ENCODE measurements around the gene SAA1.

SAA1 gene

DNA sequence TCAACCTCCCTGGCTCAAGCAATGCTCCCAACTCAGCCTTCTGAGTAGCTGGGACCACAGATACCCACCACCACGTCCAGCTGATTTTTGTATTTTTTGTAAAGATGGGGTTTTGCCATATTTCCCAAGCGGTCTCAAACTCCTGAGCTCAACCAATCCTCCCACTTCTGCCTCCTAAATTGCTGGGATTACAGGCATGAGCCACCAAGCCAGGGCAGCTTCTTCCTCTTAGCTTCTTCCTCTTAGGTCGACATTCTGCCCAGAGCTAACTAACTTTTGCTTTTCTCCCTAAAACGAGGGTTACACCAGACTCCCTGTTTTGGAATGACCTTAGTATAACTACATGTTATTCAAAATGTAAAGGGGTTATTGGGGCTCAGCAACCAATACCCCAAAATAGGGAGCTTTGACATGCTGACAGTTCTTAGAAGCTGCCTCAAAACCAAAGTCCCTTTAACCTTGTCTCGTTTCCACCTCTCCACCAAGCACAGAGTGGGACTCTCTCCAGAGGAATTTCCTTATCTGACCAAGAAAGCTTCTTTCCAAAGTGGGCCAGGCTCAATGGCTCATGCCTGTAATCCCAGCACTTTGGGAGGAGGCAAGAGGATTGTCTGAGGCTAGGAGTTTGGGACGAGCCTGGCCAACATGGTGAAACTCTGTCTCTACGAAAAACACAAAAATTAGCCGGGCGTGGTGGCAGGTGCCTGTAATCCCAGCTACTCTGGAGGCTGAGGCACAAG is 48.9 kb downstream of the SAA1 start:
- no peak for TF ChIP-seq POLR2A (IDR thresholded peaks at IDR 0.05; ENCODE audit: low read depth, low read length)
- TF ChIP-seq TAF1 (IDR thresholded peaks at IDR 0.05; ENCODE audit: borderline replicate concordance, low read depth, low read length) = no peak
- no peak for TF ChIP-seq POLR2AphosphoS5 (IDR thresholded peaks at IDR 0.05; ENCODE audit: low read depth, low read length)
- no peak for FAIRE-seq
- DNase-seq (ENCODE audit: insufficient read length) = no peak

DNA sequence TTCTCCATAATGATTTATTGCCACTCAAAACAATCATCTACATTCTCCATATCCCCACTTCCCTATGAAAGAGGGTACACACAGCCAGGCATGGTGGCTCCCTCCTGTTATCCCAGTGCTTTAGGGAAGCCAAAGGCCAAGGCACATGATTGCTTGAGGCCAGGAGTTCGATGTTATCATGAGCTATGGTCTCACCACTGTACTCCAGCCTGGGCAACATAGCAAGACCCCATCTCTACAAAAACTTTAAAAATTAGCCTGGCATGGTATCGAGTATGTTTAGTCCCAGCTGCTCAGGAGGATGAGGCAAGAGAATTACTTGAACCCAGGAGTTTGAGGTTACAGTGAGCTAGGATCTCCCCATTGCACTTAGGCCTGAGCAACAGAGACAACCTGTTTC is 49.8 kb downstream of the SAA1 start:
- DNase-seq (ENCODE audit: insufficient read length) (no peak), FAIRE-seq (no peak)
- TF ChIP-seq POLR2A (IDR thresholded peaks at IDR 0.05; ENCODE audit: low read depth, low read length) = no peak
- no peak for TF ChIP-seq TAF1 (IDR thresholded peaks at IDR 0.05; ENCODE audit: borderline replicate concordance, low read depth, low read length)
- no peak for TF ChIP-seq POLR2AphosphoS5 (IDR thresholded peaks at IDR 0.05; ENCODE audit: low read depth, low read length)

DNA sequence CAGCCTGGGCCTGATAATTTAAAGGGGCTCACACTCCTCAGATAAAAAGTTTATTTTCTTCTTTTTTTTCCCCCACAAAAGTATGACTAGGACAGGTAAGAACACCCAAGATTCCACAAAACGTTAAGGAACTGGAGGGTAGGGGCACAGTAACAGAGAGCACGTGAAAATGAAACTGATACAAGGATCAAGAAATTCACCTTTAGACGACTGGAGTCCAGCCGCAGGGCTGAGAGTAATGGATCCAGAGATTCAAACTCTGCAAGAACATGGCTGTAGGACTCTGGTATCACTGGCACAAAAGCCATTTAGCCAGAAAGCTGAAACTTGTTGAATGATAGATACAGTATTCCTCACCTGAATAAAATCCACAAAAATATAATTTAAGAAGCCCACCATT is 51.5 kb downstream of the SAA1 start:
- FAIRE-seq (no peak), DNase-seq (ENCODE audit: insufficient read length) (no peak)
- TF ChIP-seq POLR2A (IDR thresholded peaks at IDR 0.05; ENCODE audit: low read depth, low read length) (no peak), POLR2AphosphoS5 (IDR thresholded peaks at IDR 0.05; ENCODE audit: low read depth, low read length) (no peak), TAF1 (IDR thresholded peaks at IDR 0.05; ENCODE audit: borderline replicate concordance, low read depth, low read length) (no peak)

All from GM12892 (cell line).